Body of pancreas (tissue), 4 donors: ENCODE measurements around the gene RIPOR1. TPM values are rescaled to one million over a fixed set of nuclear protein-coding genes. Genes with fewer than 3 reads are reported as not detected.

Experiments
- ATAC-seq: fragments of 150-250 bp; one replicate; pipeline ENCODE4 v1.9.1; 2016
- DNase-seq, 4 donors: peaks; one replicate each; pipeline ENCODE4 v3.0.0-alpha.2; 2019
- H3K27ac ChIP-seq, 4 donors: fragments of 200-600 bp; sonication (generic); 1 replicate in 3 of 4; 2 replicates in 1 of 4; pipeline versions ENCODE4 v1.5.1 to v1.6.1; 2016 to 2019; ENCODE audit warnings: mild to moderate bottlenecking in 1 of 4, mixed read lengths in 1 of 4, moderate library complexity in 1 of 4
- H3K27me3 ChIP-seq, 2 donors: fragments of 200-600 bp; sonication (generic); one replicate each; pipeline ENCODE4 v1.6.0; 2016; ENCODE audit warnings: mild to moderate bottlenecking in 1 of 2
- H3K36me3 ChIP-seq, 2 donors: fragments of 200-600 bp; sonication (generic); replicated peaks in 1 of 2; 2 replicates each; pipeline ENCODE4 v1.5.1; 2016; ENCODE audit warnings: low read depth in 2 of 2; ENCODE audit not compliant: insufficient read depth in 1 of 2
- H3K4me1 ChIP-seq: fragments of 200-600 bp; sonication (generic); one replicate; pipeline ENCODE4 v1.6.0; 2016
- H3K4me3 ChIP-seq, 2 donors: fragments of 200-600 bp; sonication (generic); 1 replicate in 1 of 2; 2 replicates in 1 of 2; pipeline ENCODE4 v1.5.1; 2016 to 2019
- H3K9me3 ChIP-seq, 3 donors: fragments of 200-600 bp; sonication (generic); 1 replicate in 2 of 3; 2 replicates in 1 of 3; pipeline ENCODE4 v1.5.1; 2016
- POLR2A ChIP-seq, 3 donors: fragments of 450-650 bp; IDR thresholded peaks; one replicate each; pipeline ENCODE4 v1.6.1; 2016; ENCODE audit warnings: antibody characterized with exemption in 3 of 3, mild to moderate bottlenecking in 2 of 3
- WGBS, 2 donors: methylation state at CpG; one replicate each; pipeline ENCODE4 v1.1.5; 2017; 5-methylcytosine and 5-hydroxymethylcytosine counted together
- intact Hi-C: fragments of 100-400 bp; cut with DNase I; formaldehyde crosslinking; loops from one replicate; pipeline ENCODE4 v1.15.1; 2023
- total RNA-seq, 2 donors: library from RNA; depleted of rRNA; stranded (reverse); fragments of >200 nt; gene quantifications; one replicate each; pipeline ENCODE4 v1.1.0, GENCODE V29; 2016
- TF ChIP-seq, protein P1 (sequence below), 7 experiments: fragments of 450-650 bp in 4 of 7; fragments of 200-600 bp in 3 of 7; sonication (generic) in 3 of 7; IDR thresholded peaks; one replicate each; pipeline ENCODE4 v1.5.1; 2016 to 2019; ENCODE audit warnings: antibody characterized with exemption in 7 of 7

Gene RIPOR1
- total RNA-seq, 2 donors from 2014 or later: 37.9 to 62.6 TPM

DNA sequence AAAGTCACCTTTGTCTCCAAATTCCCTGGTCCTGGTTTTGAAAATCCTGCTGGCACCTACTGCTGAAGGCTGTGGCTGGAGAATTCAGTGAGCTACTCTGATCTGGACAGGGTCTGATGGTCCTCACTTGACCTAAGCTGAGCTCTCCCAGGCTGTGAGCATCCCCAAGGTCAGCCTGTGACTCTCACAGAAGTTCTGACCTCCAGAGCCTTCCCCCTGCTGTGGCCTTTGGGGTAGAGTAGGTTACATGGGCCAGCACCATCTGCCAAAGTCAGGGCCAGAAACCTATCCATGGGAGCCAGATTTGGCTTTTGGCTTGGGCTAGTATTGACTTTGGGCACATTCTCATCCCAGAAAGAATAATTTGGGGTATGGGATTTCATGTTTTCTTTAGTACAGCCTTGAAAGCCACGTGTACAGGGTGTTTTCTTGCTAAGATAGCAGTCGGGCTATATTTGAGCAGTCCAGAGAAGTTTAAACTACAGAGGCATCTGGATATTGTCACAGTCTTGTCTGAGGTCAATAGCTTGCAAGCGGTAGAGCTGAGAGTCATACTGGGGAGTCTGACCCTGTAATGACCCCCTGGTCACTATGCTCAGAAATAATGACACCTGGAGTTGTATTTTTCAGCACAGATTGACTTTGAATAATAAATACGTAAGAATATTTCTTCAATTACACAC lies 39.1 kb upstream of the RIPOR1 start:
- DNase-seq: no peak
- no peak for ATAC-seq
- no peaks in the 10 kb centered on the region for H3K9me3 ChIP-seq
- 35 to 38% methylated on average over 4 of the region's 4 CpGs for WGBS, 2 donors
- H3K36me3 ChIP-seq: no peaks in the 10 kb centered on the region
- TF ChIP-seq POLR2A (IDR thresholded peaks at IDR 0.05): no peak
- TF ChIP-seq, protein P1, sequence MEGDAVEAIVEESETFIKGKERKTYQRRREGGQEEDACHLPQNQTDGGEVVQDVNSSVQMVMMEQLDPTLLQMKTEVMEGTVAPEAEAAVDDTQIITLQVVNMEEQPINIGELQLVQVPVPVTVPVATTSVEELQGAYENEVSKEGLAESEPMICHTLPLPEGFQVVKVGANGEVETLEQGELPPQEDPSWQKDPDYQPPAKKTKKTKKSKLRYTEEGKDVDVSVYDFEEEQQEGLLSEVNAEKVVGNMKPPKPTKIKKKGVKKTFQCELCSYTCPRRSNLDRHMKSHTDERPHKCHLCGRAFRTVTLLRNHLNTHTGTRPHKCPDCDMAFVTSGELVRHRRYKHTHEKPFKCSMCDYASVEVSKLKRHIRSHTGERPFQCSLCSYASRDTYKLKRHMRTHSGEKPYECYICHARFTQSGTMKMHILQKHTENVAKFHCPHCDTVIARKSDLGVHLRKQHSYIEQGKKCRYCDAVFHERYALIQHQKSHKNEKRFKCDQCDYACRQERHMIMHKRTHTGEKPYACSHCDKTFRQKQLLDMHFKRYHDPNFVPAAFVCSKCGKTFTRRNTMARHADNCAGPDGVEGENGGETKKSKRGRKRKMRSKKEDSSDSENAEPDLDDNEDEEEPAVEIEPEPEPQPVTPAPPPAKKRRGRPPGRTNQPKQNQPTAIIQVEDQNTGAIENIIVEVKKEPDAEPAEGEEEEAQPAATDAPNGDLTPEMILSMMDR (IDR thresholded peaks at IDR 0.05): no peak
- H3K4me3 ChIP-seq: no peak overlapping the region
- H3K27ac ChIP-seq: peak overlapping the region in 3 of 4 donors; percentile 4 to 60 (median 24)
- H3K27me3 ChIP-seq: no peaks in the 10 kb centered on the region
- intact Hi-C loops: no loop called here
- H3K4me1 ChIP-seq: peaks cover 15% of the 10 kb centered on the region

DNA sequence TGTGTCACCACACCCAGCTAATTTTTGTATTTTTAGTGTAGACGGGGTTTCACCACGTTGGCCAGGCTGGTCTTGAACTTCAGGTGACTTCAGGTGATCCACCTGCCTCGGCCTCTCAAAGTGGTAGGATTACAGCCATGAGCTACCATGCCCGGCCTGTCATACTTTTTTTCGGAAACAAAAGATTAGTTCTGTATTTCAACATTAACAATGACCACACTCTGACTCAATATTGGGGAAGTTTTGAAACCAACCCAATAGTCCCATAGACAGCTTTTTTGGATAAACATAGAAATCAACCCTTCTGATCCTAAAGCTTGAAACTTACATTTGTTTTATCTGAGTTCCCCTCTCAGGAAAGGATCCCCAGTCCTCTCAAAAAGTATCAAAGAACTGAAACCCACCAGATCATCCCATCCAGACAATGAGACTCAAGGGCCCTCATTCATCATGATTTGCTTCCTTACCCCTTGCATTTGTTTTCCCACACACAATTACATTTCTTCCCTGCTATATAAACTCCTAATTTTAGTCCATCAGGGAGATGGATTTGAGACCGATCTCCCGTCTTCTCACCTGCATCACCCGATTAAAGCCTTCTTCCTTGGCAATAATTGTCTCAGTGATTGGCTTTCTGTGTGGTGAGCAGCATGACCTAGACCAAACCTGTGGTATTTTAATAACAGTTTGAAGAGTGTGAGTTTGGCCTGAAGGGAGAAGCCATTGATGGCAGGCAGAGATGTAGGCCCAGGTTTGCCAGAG lies 38.1 kb upstream of the RIPOR1 start:
- Histone ChIP-seq H3K27me3 (no peaks in the 10 kb centered on the region), H3K9me3 (no peaks in the 10 kb centered on the region), H3K4me3 (no peak overlapping the region), H3K4me1 (peaks cover 15% of the 10 kb centered on the region), H3K27ac (peak overlapping the region in 2 of 4 donors; percentile 16 to 60), H3K36me3 (no peaks in the 10 kb centered on the region)
- TF ChIP-seq, protein P1 (IDR thresholded peaks at IDR 0.05): no peak
- no peak for TF ChIP-seq POLR2A (IDR thresholded peaks at IDR 0.05)
- no peak for DNase-seq
- 81 to 91% methylated on average over 6 to 8 of the region's 8 CpGs for WGBS, 2 donors
- ATAC-seq: no peak
- intact Hi-C loops: no loop called here

DNA sequence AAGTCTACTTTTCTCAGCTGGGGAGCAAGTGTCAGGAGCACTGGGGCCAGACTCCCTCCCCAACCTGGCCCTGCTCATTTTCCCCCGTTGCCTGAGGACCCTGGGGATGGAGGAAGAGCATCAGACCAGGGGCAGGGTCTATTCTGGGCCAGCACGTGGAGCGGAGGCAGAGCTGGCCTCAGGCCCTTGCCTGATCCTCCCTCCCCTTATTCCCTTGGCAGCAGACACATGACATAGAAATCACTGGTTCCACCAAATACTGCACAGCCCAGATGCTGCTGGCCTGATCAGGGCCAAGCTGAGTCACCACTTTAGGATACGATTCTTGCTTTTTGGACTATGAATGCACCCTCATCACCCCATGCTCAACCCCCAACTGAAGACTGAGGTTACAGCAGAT lies 29.5 kb upstream of the RIPOR1 start:
- Histone ChIP-seq H3K27me3 (no peaks in the 10 kb centered on the region), H3K36me3 (no peaks in the 10 kb centered on the region), H3K4me1 (no peaks in the 10 kb centered on the region), H3K27ac (no peak overlapping the region), H3K4me3 (no peak overlapping the region), H3K9me3 (no peaks in the 10 kb centered on the region)
- intact Hi-C loops: no loop called here
- ATAC-seq (no peak), DNase-seq (no peak)
- WGBS, 2 donors: 82 to 94% methylated on average over 4 of the region's 4 CpGs
- no peak for TF ChIP-seq POLR2A (IDR thresholded peaks at IDR 0.05)
- TF ChIP-seq, protein P1 (IDR thresholded peaks at IDR 0.05): no peak

DNA sequence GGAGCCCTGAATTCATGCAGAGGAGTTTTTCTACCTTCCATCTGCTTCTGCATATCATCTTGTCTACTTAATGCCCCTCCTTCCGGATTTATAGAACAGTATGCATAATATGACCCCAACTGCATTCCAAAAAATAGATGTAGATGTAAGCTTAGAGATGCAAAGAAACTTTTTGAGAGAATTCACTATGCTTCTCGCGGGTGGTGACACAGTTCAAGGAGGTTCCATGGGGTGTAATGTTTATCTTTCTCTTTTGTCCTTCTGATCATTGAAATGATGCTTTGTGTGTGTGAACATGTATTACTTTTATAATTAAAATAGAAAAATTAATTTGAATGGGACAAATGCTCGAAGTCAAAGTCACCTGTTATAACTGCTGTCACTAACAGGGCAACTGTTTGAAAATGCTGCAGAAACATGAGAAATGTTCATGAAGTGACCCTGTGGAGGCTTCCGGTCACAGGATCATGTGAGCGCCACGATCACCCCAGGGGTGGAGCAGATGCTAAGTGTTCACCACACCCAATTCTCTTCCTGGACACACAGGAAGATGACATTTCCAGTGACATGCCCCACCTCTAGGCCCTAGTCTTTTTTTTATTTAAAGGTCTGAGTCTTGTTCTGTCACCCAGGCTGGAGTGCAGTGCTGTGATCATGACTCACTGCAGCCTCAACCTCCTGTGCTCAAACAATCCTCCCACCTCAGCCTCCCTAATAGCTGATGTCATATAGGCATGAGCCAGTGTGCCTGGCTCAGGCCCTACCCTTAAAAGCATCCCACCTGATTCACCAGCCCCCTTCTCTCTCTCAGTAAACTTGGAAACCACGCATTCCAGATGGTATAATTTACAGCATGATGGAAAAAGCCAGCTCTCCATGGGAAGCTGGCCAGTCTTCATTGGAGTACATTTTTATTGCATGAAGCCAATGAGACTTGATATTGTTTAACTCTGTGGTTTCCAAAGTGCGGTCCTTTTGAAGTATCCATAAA lies 24.3 kb upstream of the RIPOR1 start:
- Histone ChIP-seq H3K9me3 (no peaks in the 10 kb centered on the region), H3K27ac (peak overlapping the region in 1 of 4 donors; percentile 19), H3K36me3 (no peaks in the 10 kb centered on the region), H3K27me3 (no peaks in the 10 kb centered on the region), H3K4me1 (no peaks in the 10 kb centered on the region), H3K4me3 (no peak overlapping the region)
- TF ChIP-seq, protein P1 (IDR thresholded peaks at IDR 0.05): no peak
- TF ChIP-seq POLR2A (IDR thresholded peaks at IDR 0.05): no peak
- 70 to 80% methylated on average over 9 of the region's 9 CpGs for WGBS, 2 donors
- intact Hi-C loops: no loop called here
- ATAC-seq: no peak
- peak in 1 of 4 donors; percentile 52 for DNase-seq
